Mesenchymal stem cell (in vitro differentiated cells and primary cell): ENCODE results near the gene FARP1.
"Not testable (repeated sequence)": the region's sequence is repeated elsewhere in the genome, so short reads cannot be mapped to it uniquely, and the experiment has no call there.

Experiments used
- DNase-seq: peaks from one replicate; pipeline ENCODE4 v3.0.0-alpha.2; 2013
- H2AFZ ChIP-seq: one replicate; pipeline ENCODE4 v1.6.1; 2013; ENCODE audit warnings: low read depth, mild to moderate bottlenecking, control low read depth, inconsistent platforms, low read length, moderate library complexity
- H2AK5ac ChIP-seq: 2 replicates; pipeline ENCODE4 v1.6.1; 2013; ENCODE audit warnings: low read length, moderate library complexity, mild to moderate bottlenecking, inconsistent platforms; ENCODE audit not compliant: severe bottlenecking
- H2BK120ac ChIP-seq: one replicate; pipeline ENCODE4 v1.6.1; 2013; ENCODE audit warnings: low read depth, mild to moderate bottlenecking, inconsistent platforms, low read length, moderate library complexity
- H2BK12ac ChIP-seq, 2 experiments: one replicate each; pipeline ENCODE4 v1.6.1; 2013; ENCODE audit warnings: inconsistent platforms in 2 of 2, low read length in 2 of 2, mild to moderate bottlenecking in 2 of 2, moderate library complexity in 2 of 2, control low read depth in 1 of 2
- H2BK15ac ChIP-seq: one replicate; pipeline ENCODE4 v1.6.1; 2013; ENCODE audit warnings: mild to moderate bottlenecking, low read depth, inconsistent platforms; ENCODE audit not compliant: poor library complexity, severe bottlenecking
- H2BK5ac ChIP-seq: 2 replicates; pipeline ENCODE4 v1.6.1; 2013; ENCODE audit warnings: low read depth, mild to moderate bottlenecking, low read length, control low read depth, inconsistent platforms; ENCODE audit not compliant: poor library complexity, severe bottlenecking
- H3K14ac ChIP-seq, 2 experiments: one replicate each; pipeline ENCODE4 v1.6.1; 2013; ENCODE audit warnings: inconsistent platforms in 2 of 2, low read length in 2 of 2, control low read depth in 1 of 2, mild to moderate bottlenecking in 1 of 2, moderate library complexity in 1 of 2
- H3K18ac ChIP-seq, 2 experiments: one replicate each; pipeline ENCODE4 v1.6.1; 2013; ENCODE audit warnings: inconsistent platforms in 2 of 2, low read length in 2 of 2, control low read depth in 1 of 2, low read depth in 1 of 2, mild to moderate bottlenecking in 1 of 2
- H3K23ac ChIP-seq, 2 experiments: one replicate each; pipeline ENCODE4 v1.6.1; 2013; ENCODE audit warnings: inconsistent platforms in 2 of 2, low read length in 2 of 2, mild to moderate bottlenecking in 2 of 2, moderate library complexity in 2 of 2, control low read depth in 1 of 2
- H3K27ac ChIP-seq: 2 replicates; pipeline ENCODE4 v1.5.1; 2013; ENCODE audit warnings: mild to moderate bottlenecking, moderate library complexity, low read length, control low read depth, inconsistent platforms; ENCODE audit not compliant: poor library complexity, severe bottlenecking
- H3K27me3 ChIP-seq, 2 experiments: 2 replicates each; pipeline versions ENCODE4 v1.6.1 to v1.7.0; 2013; ENCODE audit warnings: low read length in 2 of 2, mild to moderate bottlenecking in 2 of 2, moderate library complexity in 2 of 2, control low read depth in 1 of 2, inconsistent platforms in 1 of 2; ENCODE audit not compliant: control insufficient read depth in 1 of 2, insufficient read depth in 1 of 2
- H3K36me3 ChIP-seq, 2 experiments: 2 replicates each; pipeline versions ENCODE4 v1.6.1 to v1.7.0; 2013; ENCODE audit warnings: low read length in 2 of 2, control low read depth in 1 of 2, inconsistent platforms in 1 of 2, low read depth in 1 of 2, mild to moderate bottlenecking in 1 of 2; ENCODE audit not compliant: insufficient read depth in 2 of 2, control insufficient read depth in 1 of 2
- H3K4ac ChIP-seq, 2 experiments: one replicate each; pipeline ENCODE4 v1.6.1; 2013; ENCODE audit warnings: inconsistent platforms in 2 of 2, low read length in 2 of 2, mild to moderate bottlenecking in 2 of 2, moderate library complexity in 2 of 2, control low read depth in 1 of 2, low read depth in 1 of 2
- H3K4me1 ChIP-seq: 2 replicates; pipeline ENCODE4 v1.6.1; 2013; ENCODE audit warnings: low read depth, low read length, control low read depth; ENCODE audit not compliant: control insufficient read depth, insufficient read depth
- H3K4me2 ChIP-seq: 2 replicates; pipeline ENCODE4 v1.6.1; 2013; ENCODE audit warnings: low read length, mild to moderate bottlenecking, inconsistent platforms; ENCODE audit not compliant: poor library complexity, severe bottlenecking
- H3K4me3 ChIP-seq, 2 experiments: 2 replicates each; pipeline versions ENCODE4 v1.5.1 to v1.7.0; 2013; ENCODE audit warnings: low read length in 2 of 2, mild to moderate bottlenecking in 2 of 2, control low read depth in 1 of 2, low read depth in 1 of 2; ENCODE audit not compliant: insufficient read depth in 1 of 2
- H3K79me1 ChIP-seq: replicated peaks from 2 replicates; pipeline ENCODE4 v1.6.1; 2013; ENCODE audit warnings: mild to moderate bottlenecking, control low read depth, low read length, inconsistent platforms; ENCODE audit not compliant: poor library complexity, severe bottlenecking
- H3K9ac ChIP-seq: 2 replicates; pipeline ENCODE4 v1.7.0; 2013; ENCODE audit warnings: mild to moderate bottlenecking, low read length, moderate library complexity
- H3K9me3 ChIP-seq: 2 replicates; pipeline ENCODE4 v1.7.0; 2013; ENCODE audit warnings: mild to moderate bottlenecking, low read length; ENCODE audit not compliant: control insufficient read depth
- H4K8ac ChIP-seq: one replicate; pipeline ENCODE4 v1.6.1; 2013; ENCODE audit warnings: inconsistent platforms, mild to moderate bottlenecking, low read length, moderate library complexity
- H4K91ac ChIP-seq: one replicate; pipeline ENCODE4 v1.6.1; 2013; ENCODE audit warnings: mild to moderate bottlenecking, low read length, inconsistent platforms
- WGBS: methylation state at CpG from one replicate; pipeline ENCODE4 v1.1.7; 2013; ENCODE audit warnings: mixed read lengths; 5-methylcytosine and 5-hydroxymethylcytosine counted together

The FARP1 gene

GRCh38 chr13:98230762-98231161 lies 87.9 kb downstream of the FARP1 start:
- H3K23ac ChIP-seq, H3K9ac ChIP-seq, H4K91ac ChIP-seq, H3K27ac ChIP-seq, H3K18ac ChIP-seq, H2BK120ac ChIP-seq, H2BK5ac ChIP-seq, H3K4me1 ChIP-seq, DNase-seq, H3K27me3 ChIP-seq, H3K4me3 ChIP-seq, H3K4ac ChIP-seq, H2AK5ac ChIP-seq, H3K14ac ChIP-seq, H4K8ac ChIP-seq, H2BK12ac ChIP-seq, H3K4me2 ChIP-seq, H3K9me3 ChIP-seq, H2BK15ac ChIP-seq, H2AFZ ChIP-seq: not testable (repeated sequence)
- WGBS: 96% methylated on average over 3 of the region's 4 CpGs
- H3K36me3 ChIP-seq: peaks cover 3 to 10% of the 10 kb centered on the region in 2 experiments
- H3K79me1 ChIP-seq: peaks cover 33% of the 10 kb centered on the region

DNA sequence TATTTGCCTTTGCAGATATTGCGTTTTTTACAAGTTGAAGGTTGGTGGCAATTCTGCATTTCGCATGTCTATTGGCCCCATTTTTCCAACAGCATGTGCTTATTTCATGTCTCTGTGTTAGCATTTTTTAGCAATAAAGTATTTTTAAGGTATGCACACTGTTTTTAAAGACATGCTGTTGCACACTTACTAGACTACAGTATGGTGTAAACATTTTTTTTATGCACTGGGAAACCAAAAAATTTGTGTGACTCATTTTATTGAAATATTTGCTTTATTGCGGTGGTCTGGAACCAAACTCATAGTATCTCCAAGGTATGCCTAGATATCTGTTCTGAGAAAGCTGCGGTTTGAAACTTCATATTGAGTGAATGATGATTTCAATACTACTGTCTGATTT lies 89.6 kb downstream of the FARP1 start:
- H2BK15ac ChIP-seq: no peak overlapping the region
- 100% methylated on average over 2 of the region's 4 CpGs for WGBS
- H3K27ac ChIP-seq: no peak overlapping the region
- no peak overlapping the region for H3K9ac ChIP-seq
- no peak overlapping the region for H3K23ac ChIP-seq
- H2AFZ ChIP-seq: no peak overlapping the region
- no peak overlapping the region for H3K4me2 ChIP-seq
- peaks cover 5% of the 10 kb centered on the region for H3K4me1 ChIP-seq
- no peak overlapping the region for H3K4ac ChIP-seq
- H3K18ac ChIP-seq: no peak overlapping the region
- H2BK12ac ChIP-seq: no peak overlapping the region
- no peak overlapping the region for H4K91ac ChIP-seq
- H2BK120ac ChIP-seq: no peak overlapping the region
- no peaks in the 10 kb centered on the region for H3K9me3 ChIP-seq
- H2BK5ac ChIP-seq: no peak overlapping the region
- peaks cover 33% of the 10 kb centered on the region for H3K79me1 ChIP-seq
- no peak overlapping the region for H4K8ac ChIP-seq
- H3K27me3 ChIP-seq: no peaks in the 10 kb centered on the region
- H3K14ac ChIP-seq: no peak overlapping the region
- H2AK5ac ChIP-seq: no peak overlapping the region
- no peak for DNase-seq
- H3K4me3 ChIP-seq: no peak overlapping the region
- peaks cover 0 to 10% of the 10 kb centered on the region in 2 experiments for H3K36me3 ChIP-seq

DNA sequence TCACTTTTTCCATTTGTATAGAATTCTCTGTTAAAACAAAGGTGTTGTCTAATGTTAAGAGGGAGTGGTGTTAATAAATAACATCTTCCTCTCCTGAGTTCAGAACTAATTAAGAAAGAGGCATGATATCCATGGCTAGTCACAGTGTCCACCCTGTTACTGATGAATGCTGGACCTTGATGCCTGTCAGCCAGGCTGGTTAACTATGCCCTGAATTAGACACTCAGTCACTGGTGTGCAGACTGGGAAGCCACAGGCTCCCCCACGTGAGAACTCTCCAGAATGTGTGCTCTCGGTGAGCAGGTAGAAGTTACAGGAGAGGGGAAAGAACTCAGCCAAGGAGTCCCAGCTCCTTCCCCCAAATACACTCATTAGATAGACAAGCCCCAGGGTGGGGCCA lies 90.2 kb downstream of the FARP1 start:
- Histone ChIP-seq H2BK12ac (no peak overlapping the region), H3K36me3 (peaks cover 0 to 10% of the 10 kb centered on the region in 2 experiments), H3K18ac (peak overlapping the region in 1 of 2 experiments; percentile 57), H3K27me3 (no peaks in the 10 kb centered on the region), H3K4me1 (peaks cover 5% of the 10 kb centered on the region), H2BK5ac (no peak overlapping the region), H2AFZ (no peak overlapping the region), H3K27ac (no peak overlapping the region), H3K14ac (no peak overlapping the region), H3K9ac (no peak overlapping the region), H2BK15ac (no peak overlapping the region), H2BK120ac (no peak overlapping the region), H3K79me1 (peaks cover 38% of the 10 kb centered on the region), H3K23ac (no peak overlapping the region), H4K91ac (no peak overlapping the region), H3K4me3 (no peak overlapping the region), H2AK5ac (peak overlapping the region; percentile 79), H3K9me3 (no peaks in the 10 kb centered on the region), H4K8ac (peak overlapping the region; percentile 79), H3K4ac (no peak overlapping the region), H3K4me2 (no peak overlapping the region)
- no CpG with 5 or more reads among the region's 2 CpGs for WGBS
- no peak for DNase-seq

DNA sequence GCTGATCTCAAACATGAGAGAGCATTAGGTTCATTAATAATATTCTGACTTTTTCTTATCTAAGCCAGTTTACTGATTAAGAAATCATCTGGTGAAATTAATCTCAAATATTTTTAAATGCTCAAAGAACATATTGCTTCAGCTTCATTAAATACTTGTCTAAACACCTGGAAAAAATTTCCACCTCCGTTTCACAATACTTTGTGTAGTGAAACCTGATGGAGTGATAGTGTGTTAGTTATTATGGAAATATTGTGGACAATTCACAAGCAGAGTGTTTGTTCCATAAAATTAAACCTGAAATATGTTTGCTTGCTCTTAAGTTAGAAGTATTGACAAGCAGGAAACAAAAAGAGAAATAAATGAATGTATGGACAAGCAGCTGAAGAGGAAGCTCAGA lies 91.5 kb downstream of the FARP1 start:
- Histone ChIP-seq H3K23ac (no peak overlapping the region), H3K79me1 (peaks cover 37% of the 10 kb centered on the region), H3K27me3 (no peaks in the 10 kb centered on the region), H2BK15ac (no peak overlapping the region), H4K8ac (no peak overlapping the region), H2BK5ac (no peak overlapping the region), H4K91ac (no peak overlapping the region), H3K4ac (no peak overlapping the region), H3K36me3 (peaks cover 0 to 10% of the 10 kb centered on the region in 2 experiments), H3K27ac (no peak overlapping the region), H2BK120ac (no peak overlapping the region), H3K9ac (no peak overlapping the region), H3K4me2 (no peak overlapping the region), H2AK5ac (no peak overlapping the region), H2AFZ (no peak overlapping the region), H3K18ac (no peak overlapping the region), H2BK12ac (no peak overlapping the region), H3K14ac (no peak overlapping the region), H3K4me3 (no peak overlapping the region), H3K4me1 (peaks cover 7% of the 10 kb centered on the region), H3K9me3 (no peaks in the 10 kb centered on the region)
- no peak for DNase-seq
- 100% methylated on average over 1 of the region's 1 CpG for WGBS
